WI38 (cell line): ENCODE measurements around the gene ATF2.

Experiments
- H3K4me3 ChIP-seq: 2 replicates; pipeline ENCODE4 v1.5.1; 2011; ENCODE audit warnings: low read depth, mild to moderate bottlenecking, control low read depth, low read length
- CTCF ChIP-seq: IDR thresholded peaks from 2 replicates; pipeline ENCODE4 v1.5.1; 2012; ENCODE audit warnings: low read depth, mild to moderate bottlenecking, control low read depth, low read length

ATF2 gene

GRCh38 chr2:175143191-175143590 is 24.8 kb downstream of the ATF2 start:
- no peak overlapping the region for H3K4me3 ChIP-seq
- TF ChIP-seq CTCF = no peak

GRCh38 chr2:175140332-175140731 is 27.7 kb downstream of the ATF2 start:
- no peak for TF ChIP-seq CTCF
- no peak overlapping the region for H3K4me3 ChIP-seq

GRCh38 chr2:175137793-175138192 is 30.2 kb downstream of the ATF2 start:
- no peak for TF ChIP-seq CTCF
- H3K4me3 ChIP-seq = no peak overlapping the region

- no peak overlapping the region for H3K4me3 ChIP-seq
- no peak for TF ChIP-seq CTCF
Observed at GRCh38 chr2:175136334-175137215, 31.4 kb downstream of the ATF2 start.

- no peak overlapping the region for H3K4me3 ChIP-seq
- no peak for TF ChIP-seq CTCF
Observed at GRCh38 chr2:175135862-175136261, 32.1 kb downstream of the ATF2 start.

GRCh38 chr2:175135177-175135576 is 32.8 kb downstream of the ATF2 start:
- no peak overlapping the region for H3K4me3 ChIP-seq
- TF ChIP-seq CTCF = no peak

GRCh38 chr2:175131252-175131651 is 36.8 kb downstream of the ATF2 start:
- TF ChIP-seq CTCF = no peak
- no peak overlapping the region for H3K4me3 ChIP-seq
